Endothelial cell of umbilical vein (primary cell): ENCODE measurements around the gene TPCN2. TPM values are rescaled to one million over a fixed set of nuclear protein-coding genes. Genes with fewer than 3 reads are reported as not detected.

Source experiments
- BruUV-seq: library from RNA; stranded (reverse); fragments of 400-500 nt; replicated peaks from 2 replicates; lab custom pipeline; 2021; lab: Mats Ljungman, UMichigan
- CTCF ChIA-PET: fragments of 300-600, 350-600 bp; sonication (Branson Sonifier 250); formaldehyde crosslinking; loops from one replicate; lab custom pipeline; 2021; ENCODE audit warnings: antibody characterized with exemption, inconsistent platforms; lab: Charles Lee
- POLR2A ChIA-PET: fragments of 300-600, 350-600 bp; sonication (Branson Sonifier 250); formaldehyde crosslinking; loops from one replicate; lab custom pipeline; 2021; ENCODE audit warnings: antibody characterized with exemption, inconsistent platforms; lab: Charles Lee
- DNase-seq: peaks from one replicate; pipeline ENCODE4 v3.0.0-alpha.2; 2011; ENCODE audit warnings: low read depth, low spot score
- FAIRE-seq: peaks from 2 replicates; lab custom pipeline; 2011; peaks lifted over from hg19 to GRCh38; lab: Jason Lieb, UNC
- H2AFZ ChIP-seq: 2 replicates; pipeline ENCODE4 v1.6.0; 2012; ENCODE audit warnings: low read depth, low read length, control low read depth, inconsistent platforms
- H3K27ac ChIP-seq: 2 replicates; pipeline ENCODE4 v1.5.1; 2011; ENCODE audit warnings: low read depth, mild to moderate bottlenecking, control low read depth, low read length, moderate library complexity; ENCODE audit not compliant: insufficient read depth
- H3K27me3 ChIP-seq, 2 experiments: 2 replicates each; pipeline versions ENCODE4 v1.6.0 to v1.6.1; 2011; ENCODE audit warnings: low read length in 2 of 2, mixed read lengths in 1 of 2; ENCODE audit not compliant: control insufficient read depth in 2 of 2, insufficient read depth in 2 of 2
- H3K36me3 ChIP-seq, 2 experiments: 2 replicates in 1 of 2; 3 replicates in 1 of 2; pipeline ENCODE4 v1.5.1; 2011; ENCODE audit warnings: low read length in 2 of 2, mild to moderate bottlenecking in 1 of 2, moderate library complexity in 1 of 2; ENCODE audit not compliant: control insufficient read depth in 2 of 2, insufficient read depth in 2 of 2; ENCODE audit errors: extremely low read depth in 1 of 2
- H3K4me1 ChIP-seq: 3 replicates; pipeline ENCODE4 v1.5.1; 2011; ENCODE audit warnings: mild to moderate bottlenecking, low read length; ENCODE audit not compliant: control insufficient read depth, insufficient read depth; ENCODE audit errors: extremely low read depth
- H3K4me2 ChIP-seq: 2 replicates; pipeline ENCODE4 v1.6.1; 2011; ENCODE audit warnings: low read length, control low read depth, mixed read lengths; ENCODE audit not compliant: insufficient read depth
- H3K4me3 ChIP-seq, 3 experiments: fragments of 200-600 bp in 1 of 3; sonication (generic), shearing (Covaris generic) in 1 of 3; replicated peaks in 1 of 3; 2 replicates each; pipeline ENCODE4 v1.5.1; 2011 to 2016; ENCODE audit warnings: control low read depth in 3 of 3, low read length in 3 of 3, mild to moderate bottlenecking in 2 of 3, inconsistent platforms in 1 of 3, low read depth in 1 of 3, moderate library complexity in 1 of 3; ENCODE audit not compliant: insufficient read depth in 1 of 3
- H3K79me2 ChIP-seq: 2 replicates; pipeline ENCODE4 v1.6.0; 2012; ENCODE audit warnings: low read length, inconsistent platforms; ENCODE audit not compliant: control insufficient read depth, insufficient read depth
- H3K9ac ChIP-seq: replicated peaks from 2 replicates; pipeline ENCODE3; 2011; ENCODE audit warnings: low read length, control low read depth; ENCODE audit not compliant: insufficient read depth; ENCODE audit errors: extremely low read depth
- H3K9me1 ChIP-seq: replicated peaks from 3 replicates; pipeline ENCODE4 v1.6.0; 2011; ENCODE audit warnings: mild to moderate bottlenecking, low read length; ENCODE audit not compliant: control insufficient read depth, insufficient read depth; ENCODE audit errors: extremely low read depth
- H3K9me3 ChIP-seq: replicated peaks from 2 replicates; pipeline ENCODE4 v1.5.1; 2012; ENCODE audit warnings: low read length, inconsistent platforms; ENCODE audit not compliant: control insufficient read depth, insufficient read depth
- H4K20me1 ChIP-seq: replicated peaks from 2 replicates; pipeline ENCODE3; 2011; ENCODE audit warnings: mild to moderate bottlenecking, low read length; ENCODE audit not compliant: control insufficient read depth, insufficient read depth; ENCODE audit errors: extremely low read depth
- CTCF ChIP-seq, 2 donors: IDR thresholded peaks; 1 replicate in 1 of 2; 2 replicates in 1 of 2; pipeline ENCODE4 v1.5.1; 2011; ENCODE audit warnings: low read length in 2 of 2, mild to moderate bottlenecking in 2 of 2, moderate library complexity in 2 of 2, control low read depth in 1 of 2, inconsistent platforms in 1 of 2, low read depth in 1 of 2; ENCODE audit not compliant: insufficient read depth in 1 of 2; ENCODE audit errors: extremely low read depth in 1 of 2
- EZH2 ChIP-seq: IDR thresholded peaks from 2 replicates; pipeline ENCODE4 v1.6.1; 2012; ENCODE audit warnings: borderline replicate concordance, low read depth, mild to moderate bottlenecking, moderate library complexity, low read length, inconsistent platforms; ENCODE audit not compliant: severe bottlenecking
- FOS ChIP-seq: IDR thresholded peaks from 2 replicates; pipeline ENCODE4 v1.6.1; 2011; ENCODE audit warnings: mild to moderate bottlenecking, low read length, moderate library complexity, borderline replicate concordance; ENCODE audit not compliant: insufficient read depth
- GATA2 ChIP-seq: IDR thresholded peaks from 2 replicates; pipeline ENCODE4 v1.7.0; 2011; ENCODE audit warnings: low read depth, mild to moderate bottlenecking, moderate library complexity, mixed read lengths, low read length; ENCODE audit not compliant: insufficient read length, insufficient read depth
- JUN ChIP-seq: IDR thresholded peaks from 2 replicates; pipeline ENCODE4 v1.6.1; 2011; ENCODE audit warnings: borderline replicate concordance, low read depth; ENCODE audit not compliant: insufficient read length, insufficient read depth
- MAX ChIP-seq: IDR thresholded peaks from 2 replicates; pipeline ENCODE4 v1.6.1; 2011; ENCODE audit not compliant: insufficient read depth, insufficient read length
- MYC ChIP-seq: IDR thresholded peaks from one replicate; pipeline ENCODE4 v1.6.1; 2011; ENCODE audit warnings: mild to moderate bottlenecking, low read depth, low read length
- POLR2A ChIP-seq: IDR thresholded peaks from 2 replicates; pipeline ENCODE4 v1.6.1; 2012; ENCODE audit warnings: low read depth, mild to moderate bottlenecking, control low read depth, low read length
- POLR2AphosphoS5 ChIP-seq: IDR thresholded peaks from 2 replicates; pipeline ENCODE4 v1.6.1; 2012; ENCODE audit warnings: low read depth, mild to moderate bottlenecking, control low read depth, low read length, moderate library complexity; ENCODE audit not compliant: insufficient read depth
- dilution Hi-C: fragments of 300-500 bp; cut with MboI; formaldehyde crosslinking; loops from one replicate; pipeline ENCODE4 v1.15.0; 2019; ENCODE audit warnings: low sequenced_read_pairs; ENCODE audit not compliant: extremely low pct_ligation_motif_present
- intact Hi-C: fragments of 100-400 bp; cut with micrococcal nuclease; formaldehyde crosslinking; loops from one replicate; pipeline ENCODE4 v1.10.0; 2022
- polyA plus RNA-seq, 4 experiments: library from polyadenylated mRNA; depleted of rRNA in 3 of 4; stranded (reverse) in 3 of 4; unstranded in 1 of 4; fragments of >200 nt; gene quantifications; 2 replicates each; pipeline versions ENCODE4 v1.2.1 to v1.2.3, GENCODE V29; 2011 to 2012; ENCODE audit warnings: missing spikeins in 1 of 4
- total RNA-seq: library from RNA; stranded (reverse); gene quantifications from 2 replicates; pipeline ENCODE4 v1.2.3, GENCODE V29; 2021

The TPCN2 gene
- total and polyA plus RNA-seq, 2 donors (not counting 3 experiments of a cell fraction or from before 2014, with no cell fraction given): 10.3 to 13.4 TPM

GRCh38 chr11:69129053-69129452, 80.3 kb downstream of the TPCN2 start:
- FAIRE-seq: no peak
- dilution Hi-C loops: no loop called here
- intact Hi-C loops: loop anchor here (10.0 kb wide), 1 partner anchor 136 kb away; no protein-coding TSS in a partner anchor

More at GRCh38 chr11:69129053-69129452, 80.3 kb downstream of the TPCN2 start:
- ChIA-PET CTCF (interaction anchor here (1.1 kb wide), 1 partner anchor 541 kb away, joined by 3 read pairs; no protein-coding TSS in a partner anchor), POLR2A (no interaction called here)
- no peak overlapping the region for H3K27ac ChIP-seq
- H3K4me1 ChIP-seq: peaks cover 2% of the 10 kb centered on the region
- H2AFZ ChIP-seq: no peak overlapping the region
- no peak overlapping the region for H3K4me3 ChIP-seq
- BruUV-seq: no TSS peak
- H3K9me3 ChIP-seq: no peaks in the 10 kb centered on the region
- no peaks in the 10 kb centered on the region for H3K9me1 ChIP-seq
- no peak overlapping the region for H3K4me2 ChIP-seq
- no peaks in the 10 kb centered on the region for H3K79me2 ChIP-seq
- TF ChIP-seq GATA2: no peak
- no peak for TF ChIP-seq POLR2AphosphoS5
- no peak for TF ChIP-seq POLR2A
- TF ChIP-seq EZH2: no peak
- no peak for TF ChIP-seq CTCF (IDR thresholded peaks at IDR 0.05; ENCODE audit: extremely low read depth in 1 of 2, insufficient read depth in 1 of 2, low read depth in 1 of 2, low read length in 2 of 2)
- TF ChIP-seq MYC: no peak
- TF ChIP-seq FOS: no peak
- TF ChIP-seq JUN: no peak
- TF ChIP-seq MAX: no peak
- no peak overlapping the region for H3K9ac ChIP-seq
- no peaks in the 10 kb centered on the region for H3K27me3 ChIP-seq
- H3K36me3 ChIP-seq: no peaks in the 10 kb centered on the region
- no peaks in the 10 kb centered on the region for H4K20me1 ChIP-seq
- no peak for DNase-seq
